GM23338 (cell line): Measurements from ENCODE around the gene PORCN.

Source experiments
- CREB1 ChIP-seq: fragments of 250-450 bp; sonication (Bioruptor Pico); IDR thresholded peaks from 2 replicates; pipeline ENCODE4 v1.5.0; 2020; ENCODE audit warnings: low read depth, mild to moderate bottlenecking, moderate library complexity
- EZH2phosphoT487 ChIP-seq: fragments of 200-600 bp; sonication (generic); IDR thresholded peaks from one replicate; pipeline ENCODE4 v1.8.1; 2018; ENCODE audit warnings: antibody characterized with exemption; ENCODE audit not compliant: unreplicated experiment
- NANOG ChIP-seq: IDR thresholded peaks from 2 replicates; pipeline ENCODE4 v1.6.1; 2016; ENCODE audit warnings: antibody characterized with exemption, borderline replicate concordance
- POLR2AphosphoS5 ChIP-seq: IDR thresholded peaks from 2 replicates; pipeline ENCODE4 v1.6.1; 2016; ENCODE audit warnings: antibody characterized with exemption, low read depth
- TF ChIP-seq, protein P1 (sequence below), 2 experiments: fragments of 200-600 bp in 1 of 2; sonication (generic) in 1 of 2; conservative IDR thresholded peaks; 2 replicates each; pipeline versions ENCODE4 v1.5.1 to v1.6.1; 2016 to 2017; ENCODE audit warnings: antibody characterized with exemption in 2 of 2, low read depth in 2 of 2, mild to moderate bottlenecking in 2 of 2, moderate library complexity in 1 of 2
- TF ChIP-seq, protein P2 (sequence below): IDR thresholded peaks from one replicate; pipeline ENCODE4 v1.6.1; 2018; ENCODE audit warnings: antibody characterized with exemption; ENCODE audit not compliant: unreplicated experiment
- TF ChIP-seq, protein P3 (sequence below): fragments of 250-450 bp; sonication (Bioruptor Pico); IDR thresholded peaks from 2 replicates; pipeline ENCODE4 v1.5.0; 2020; ENCODE audit warnings: mild to moderate bottlenecking, moderate library complexity

DNA sequence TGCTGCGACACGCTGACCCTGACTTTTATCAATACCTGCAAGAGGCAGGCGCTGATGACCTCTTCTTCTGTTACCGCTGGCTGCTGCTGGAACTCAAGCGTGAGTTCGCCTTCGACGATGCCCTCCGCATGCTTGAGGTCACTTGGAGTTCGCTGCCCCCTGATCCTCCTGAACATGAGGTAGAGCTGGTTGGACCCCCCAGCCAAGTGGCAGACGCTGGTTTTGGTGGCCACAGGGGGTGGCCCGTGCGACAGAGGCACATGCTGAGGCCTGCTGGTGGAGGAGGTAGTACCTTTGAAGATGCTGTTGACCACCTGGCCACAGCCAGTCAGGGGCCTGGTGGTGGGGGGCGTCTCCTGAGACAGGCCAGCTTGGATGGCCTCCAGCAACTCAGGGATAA, 51.3 kb downstream of the PORCN start:
- TF ChIP-seq, protein P1, sequence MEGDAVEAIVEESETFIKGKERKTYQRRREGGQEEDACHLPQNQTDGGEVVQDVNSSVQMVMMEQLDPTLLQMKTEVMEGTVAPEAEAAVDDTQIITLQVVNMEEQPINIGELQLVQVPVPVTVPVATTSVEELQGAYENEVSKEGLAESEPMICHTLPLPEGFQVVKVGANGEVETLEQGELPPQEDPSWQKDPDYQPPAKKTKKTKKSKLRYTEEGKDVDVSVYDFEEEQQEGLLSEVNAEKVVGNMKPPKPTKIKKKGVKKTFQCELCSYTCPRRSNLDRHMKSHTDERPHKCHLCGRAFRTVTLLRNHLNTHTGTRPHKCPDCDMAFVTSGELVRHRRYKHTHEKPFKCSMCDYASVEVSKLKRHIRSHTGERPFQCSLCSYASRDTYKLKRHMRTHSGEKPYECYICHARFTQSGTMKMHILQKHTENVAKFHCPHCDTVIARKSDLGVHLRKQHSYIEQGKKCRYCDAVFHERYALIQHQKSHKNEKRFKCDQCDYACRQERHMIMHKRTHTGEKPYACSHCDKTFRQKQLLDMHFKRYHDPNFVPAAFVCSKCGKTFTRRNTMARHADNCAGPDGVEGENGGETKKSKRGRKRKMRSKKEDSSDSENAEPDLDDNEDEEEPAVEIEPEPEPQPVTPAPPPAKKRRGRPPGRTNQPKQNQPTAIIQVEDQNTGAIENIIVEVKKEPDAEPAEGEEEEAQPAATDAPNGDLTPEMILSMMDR (conservative IDR thresholded peaks at IDR 0.05; ENCODE audit: low read depth in 2 of 2), result no peak
- TF ChIP-seq CREB1 (CRISPR knock-in tag), result no peak
- TF ChIP-seq, protein P2, sequence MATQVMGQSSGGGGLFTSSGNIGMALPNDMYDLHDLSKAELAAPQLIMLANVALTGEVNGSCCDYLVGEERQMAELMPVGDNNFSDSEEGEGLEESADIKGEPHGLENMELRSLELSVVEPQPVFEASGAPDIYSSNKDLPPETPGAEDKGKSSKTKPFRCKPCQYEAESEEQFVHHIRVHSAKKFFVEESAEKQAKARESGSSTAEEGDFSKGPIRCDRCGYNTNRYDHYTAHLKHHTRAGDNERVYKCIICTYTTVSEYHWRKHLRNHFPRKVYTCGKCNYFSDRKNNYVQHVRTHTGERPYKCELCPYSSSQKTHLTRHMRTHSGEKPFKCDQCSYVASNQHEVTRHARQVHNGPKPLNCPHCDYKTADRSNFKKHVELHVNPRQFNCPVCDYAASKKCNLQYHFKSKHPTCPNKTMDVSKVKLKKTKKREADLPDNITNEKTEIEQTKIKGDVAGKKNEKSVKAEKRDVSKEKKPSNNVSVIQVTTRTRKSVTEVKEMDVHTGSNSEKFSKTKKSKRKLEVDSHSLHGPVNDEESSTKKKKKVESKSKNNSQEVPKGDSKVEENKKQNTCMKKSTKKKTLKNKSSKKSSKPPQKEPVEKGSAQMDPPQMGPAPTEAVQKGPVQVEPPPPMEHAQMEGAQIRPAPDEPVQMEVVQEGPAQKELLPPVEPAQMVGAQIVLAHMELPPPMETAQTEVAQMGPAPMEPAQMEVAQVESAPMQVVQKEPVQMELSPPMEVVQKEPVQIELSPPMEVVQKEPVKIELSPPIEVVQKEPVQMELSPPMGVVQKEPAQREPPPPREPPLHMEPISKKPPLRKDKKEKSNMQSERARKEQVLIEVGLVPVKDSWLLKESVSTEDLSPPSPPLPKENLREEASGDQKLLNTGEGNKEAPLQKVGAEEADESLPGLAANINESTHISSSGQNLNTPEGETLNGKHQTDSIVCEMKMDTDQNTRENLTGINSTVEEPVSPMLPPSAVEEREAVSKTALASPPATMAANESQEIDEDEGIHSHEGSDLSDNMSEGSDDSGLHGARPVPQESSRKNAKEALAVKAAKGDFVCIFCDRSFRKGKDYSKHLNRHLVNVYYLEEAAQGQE, result no peak
- TF ChIP-seq POLR2AphosphoS5, result no peak
- no peak for TF ChIP-seq NANOG
- TF ChIP-seq, protein P3, sequence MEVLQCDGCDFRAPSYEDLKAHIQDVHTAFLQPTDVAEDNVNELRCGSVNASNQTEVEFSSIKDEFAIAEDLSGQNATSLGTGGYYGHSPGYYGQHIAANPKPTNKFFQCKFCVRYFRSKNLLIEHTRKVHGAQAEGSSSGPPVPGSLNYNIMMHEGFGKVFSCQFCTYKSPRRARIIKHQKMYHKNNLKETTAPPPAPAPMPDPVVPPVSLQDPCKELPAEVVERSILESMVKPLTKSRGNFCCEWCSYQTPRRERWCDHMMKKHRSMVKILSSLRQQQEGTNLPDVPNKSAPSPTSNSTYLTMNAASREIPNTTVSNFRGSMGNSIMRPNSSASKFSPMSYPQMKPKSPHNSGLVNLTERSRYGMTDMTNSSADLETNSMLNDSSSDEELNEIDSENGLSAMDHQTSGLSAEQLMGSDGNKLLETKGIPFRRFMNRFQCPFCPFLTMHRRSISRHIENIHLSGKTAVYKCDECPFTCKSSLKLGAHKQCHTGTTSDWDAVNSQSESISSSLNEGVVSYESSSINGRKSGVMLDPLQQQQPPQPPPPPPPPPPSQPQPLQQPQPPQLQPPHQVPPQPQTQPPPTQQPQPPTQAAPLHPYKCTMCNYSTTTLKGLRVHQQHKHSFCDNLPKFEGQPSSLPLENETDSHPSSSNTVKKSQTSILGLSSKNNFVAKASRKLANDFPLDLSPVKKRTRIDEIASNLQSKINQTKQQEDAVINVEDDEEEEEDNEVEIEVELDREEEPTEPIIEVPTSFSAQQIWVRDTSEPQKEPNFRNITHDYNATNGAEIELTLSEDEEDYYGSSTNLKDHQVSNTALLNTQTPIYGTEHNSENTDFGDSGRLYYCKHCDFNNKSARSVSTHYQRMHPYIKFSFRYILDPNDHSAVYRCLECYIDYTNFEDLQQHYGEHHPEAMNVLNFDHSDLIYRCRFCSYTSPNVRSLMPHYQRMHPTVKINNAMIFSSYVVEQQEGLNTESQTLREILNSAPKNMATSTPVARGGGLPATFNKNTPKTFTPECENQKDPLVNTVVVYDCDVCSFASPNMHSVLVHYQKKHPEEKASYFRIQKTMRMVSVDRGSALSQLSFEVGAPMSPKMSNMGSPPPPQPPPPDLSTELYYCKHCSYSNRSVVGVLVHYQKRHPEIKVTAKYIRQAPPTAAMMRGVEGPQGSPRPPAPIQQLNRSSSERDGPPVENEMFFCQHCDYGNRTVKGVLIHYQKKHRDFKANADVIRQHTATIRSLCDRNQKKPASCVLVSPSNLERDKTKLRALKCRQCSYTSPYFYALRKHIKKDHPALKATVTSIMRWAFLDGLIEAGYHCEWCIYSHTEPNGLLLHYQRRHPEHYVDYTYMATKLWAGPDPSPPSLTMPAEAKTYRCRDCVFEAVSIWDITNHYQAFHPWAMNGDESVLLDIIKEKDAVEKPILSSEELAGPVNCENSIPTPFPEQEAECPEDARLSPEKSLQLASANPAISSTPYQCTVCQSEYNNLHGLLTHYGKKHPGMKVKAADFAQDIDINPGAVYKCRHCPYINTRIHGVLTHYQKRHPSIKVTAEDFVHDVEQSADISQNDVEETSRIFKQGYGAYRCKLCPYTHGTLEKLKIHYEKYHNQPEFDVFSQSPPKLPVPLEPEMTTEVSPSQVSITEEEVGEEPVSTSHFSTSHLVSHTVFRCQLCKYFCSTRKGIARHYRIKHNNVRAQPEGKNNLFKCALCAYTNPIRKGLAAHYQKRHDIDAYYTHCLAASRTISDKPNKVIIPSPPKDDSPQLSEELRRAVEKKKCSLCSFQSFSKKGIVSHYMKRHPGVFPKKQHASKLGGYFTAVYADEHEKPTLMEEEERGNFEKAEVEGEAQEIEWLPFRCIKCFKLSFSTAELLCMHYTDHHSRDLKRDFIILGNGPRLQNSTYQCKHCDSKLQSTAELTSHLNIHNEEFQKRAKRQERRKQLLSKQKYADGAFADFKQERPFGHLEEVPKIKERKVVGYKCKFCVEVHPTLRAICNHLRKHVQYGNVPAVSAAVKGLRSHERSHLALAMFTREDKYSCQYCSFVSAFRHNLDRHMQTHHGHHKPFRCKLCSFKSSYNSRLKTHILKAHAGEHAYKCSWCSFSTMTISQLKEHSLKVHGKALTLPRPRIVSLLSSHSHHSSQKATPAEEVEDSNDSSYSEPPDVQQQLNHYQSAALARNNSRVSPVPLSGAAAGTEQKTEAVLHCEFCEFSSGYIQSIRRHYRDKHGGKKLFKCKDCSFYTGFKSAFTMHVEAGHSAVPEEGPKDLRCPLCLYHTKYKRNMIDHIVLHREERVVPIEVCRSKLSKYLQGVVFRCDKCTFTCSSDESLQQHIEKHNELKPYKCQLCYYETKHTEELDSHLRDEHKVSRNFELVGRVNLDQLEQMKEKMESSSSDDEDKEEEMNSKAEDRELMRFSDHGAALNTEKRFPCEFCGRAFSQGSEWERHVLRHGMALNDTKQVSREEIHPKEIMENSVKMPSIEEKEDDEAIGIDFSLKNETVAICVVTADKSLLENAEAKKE, result no peak
- TF ChIP-seq EZH2phosphoT487, result no peak
